K562 (cell line): ENCODE data around the gene TRAF3IP3. TPM values are rescaled to one million over a fixed set of nuclear protein-coding genes. Genes with fewer than 3 reads are reported as not detected.
"Not testable (repeated sequence)": the region's sequence is repeated elsewhere in the genome, so short reads cannot be mapped to it uniquely, and the experiment has no call there.

ENCODE experiments used
- ATAC-seq: fragments of 200-7000 bp; cut with Tn5 transposase; 3 replicates; pipeline ENCODE4 v1.9.1; 2020; ENCODE audit warnings: moderate library complexity
- BruUV-seq: library from RNA; stranded (reverse); fragments of 400-500 nt; replicated peaks from 2 replicates; lab custom pipeline; 2021; lab: Mats Ljungman, UMichigan
- CTCF ChIA-PET: fragments of 300-600 bp; formaldehyde crosslinking; extraction: SDS; loops from one replicate; lab custom pipeline; 2021; ENCODE audit warnings: low intra/inter-chr PET ratio; lab: Yijun Ruan, JAX
- POLR2A ChIA-PET: fragments of 300-600, 350-650 bp; sonication (Branson Sonifier 250); formaldehyde crosslinking; extraction: SDS; loops from one replicate; lab custom pipeline; 2021; ENCODE audit warnings: antibody characterized with exemption, inconsistent platforms; lab: Yijun Ruan, JAX
- DNase-seq, 4 experiments: peaks; one replicate each; pipeline versions ENCODE4 v3.0.0 to v3.0.0-alpha.2; 2011 to 2018; ENCODE audit warnings: low spot score in 3 of 4, mixed read lengths in 3 of 4; ENCODE audit errors: extremely low read depth in 1 of 4
- FAIRE-seq: peaks from 2 replicates; lab custom pipeline; 2011; peaks lifted over from hg19 to GRCh38; lab: Jason Lieb, UNC
- H2AFZ ChIP-seq: 2 replicates; pipeline ENCODE4 v1.6.0; 2011; ENCODE audit warnings: low read depth, low read length, control low read depth, inconsistent platforms
- H3K27ac ChIP-seq: fragments of 200-600 bp; 3 replicates; pipeline ENCODE4 v1.8.0; 2011; ENCODE audit warnings: low read depth, mild to moderate bottlenecking, control low read depth, inconsistent platforms, low read length, moderate library complexity, mixed read lengths; ENCODE audit errors: extremely low read depth
- H3K27me3 ChIP-seq, 2 experiments: fragments of 300-600 bp in 1 of 2; 2 replicates in 1 of 2; 3 replicates in 1 of 2; pipeline versions ENCODE4 v1.6.0 to v1.8.0; 2011; ENCODE audit warnings: inconsistent platforms in 2 of 2, low read length in 2 of 2, mild to moderate bottlenecking in 1 of 2, mixed read lengths in 1 of 2, moderate library complexity in 1 of 2; ENCODE audit not compliant: control insufficient read depth in 2 of 2, insufficient read depth in 2 of 2
- H3K36me3 ChIP-seq: fragments of 300-600 bp; 3 replicates; pipeline ENCODE4 v1.8.0; 2011; ENCODE audit warnings: mild to moderate bottlenecking, low read length, inconsistent platforms; ENCODE audit not compliant: control insufficient read depth, insufficient read depth
- H3K4me1 ChIP-seq, 2 experiments: fragments of 200-600 bp in 1 of 2; replicated peaks in 1 of 2; 2 replicates in 1 of 2; 3 replicates in 1 of 2; pipeline versions ENCODE4 v1.5.1 to v1.8.0; 2011; ENCODE audit warnings: inconsistent platforms in 2 of 2, low read length in 2 of 2, mild to moderate bottlenecking in 1 of 2, mixed read lengths in 1 of 2, moderate library complexity in 1 of 2; ENCODE audit not compliant: control insufficient read depth in 2 of 2, insufficient read depth in 2 of 2
- H3K4me2 ChIP-seq: 2 replicates; pipeline ENCODE4 v1.6.1; 2011; ENCODE audit warnings: low read length, control low read depth, inconsistent platforms, mixed read lengths; ENCODE audit not compliant: insufficient read depth
- H3K4me3 ChIP-seq: fragments of 200-600 bp; sonication (generic), shearing (Covaris generic); 2 replicates; pipeline ENCODE4 v1.5.1; 2016; ENCODE audit warnings: control low read depth, inconsistent platforms
- H3K79me2 ChIP-seq: fragments of 200-600 bp; 3 replicates; pipeline ENCODE4 v1.8.0; 2011; ENCODE audit warnings: low read length, inconsistent platforms; ENCODE audit not compliant: control insufficient read depth, insufficient read depth
- H3K9ac ChIP-seq, 2 experiments: 2 replicates each; pipeline versions ENCODE4 v1.6.0 to v1.6.1; 2011; ENCODE audit warnings: low read depth in 2 of 2, low read length in 2 of 2, control low read depth in 1 of 2, inconsistent platforms in 1 of 2, mild to moderate bottlenecking in 1 of 2, mixed read lengths in 1 of 2; ENCODE audit not compliant: insufficient read depth in 1 of 2
- H3K9me1 ChIP-seq: one replicate; pipeline ENCODE4 v1.6.0; 2011; ENCODE audit warnings: inconsistent platforms, mild to moderate bottlenecking, low read length, moderate library complexity; ENCODE audit not compliant: control insufficient read depth, insufficient read depth
- H3K9me3 ChIP-seq: replicated peaks from 2 replicates; pipeline ENCODE4 v1.5.1; 2011; ENCODE audit warnings: low read depth, low read length, inconsistent platforms; ENCODE audit not compliant: control insufficient read depth, insufficient read depth
- H4K20me1 ChIP-seq: replicated peaks from 2 replicates; pipeline ENCODE4 v1.6.1; 2011; ENCODE audit warnings: low read length, inconsistent platforms, mixed read lengths; ENCODE audit not compliant: control insufficient read depth, insufficient read depth
- CTCF ChIP-seq, 3 experiments: IDR thresholded peaks in 2 of 3; conservative IDR thresholded peaks in 1 of 3; 2 replicates each; pipeline ENCODE4 v1.5.1; 2011 to 2012; ENCODE audit warnings: low read length in 3 of 3, mild to moderate bottlenecking in 3 of 3, control low read depth in 2 of 3, improper control_type of control experiment in 1 of 3, inconsistent platforms in 1 of 3, low read depth in 1 of 3, mixed read lengths in 1 of 3, moderate library complexity in 1 of 3; ENCODE audit not compliant: insufficient read depth in 2 of 3
- RBM25 ChIP-seq: fragments of 200-400 bp; formaldehyde crosslinking; IDR thresholded peaks from 2 replicates; pipeline ENCODE4 v1.6.1; 2018; ENCODE audit warnings: low read length, low read depth, moderate library complexity; ENCODE audit not compliant: severe bottlenecking
- ZNF146 ChIP-seq: IDR thresholded peaks from one replicate; pipeline ENCODE4 v1.6.1; 2018; ENCODE audit warnings: missing compliant biosample characterization; ENCODE audit not compliant: unreplicated experiment
- WGBS: fragments of 100-300 bp; shearing (Covaris generic); methylation state at CpG from one replicate; pipeline ENCODE4 v1.1.6; 2016; ENCODE audit warnings: low coverage, mixed read lengths; ENCODE audit not compliant: insufficient coverage; ENCODE audit errors: missing lambda C conversion rate; 5-methylcytosine and 5-hydroxymethylcytosine counted together
- in situ Hi-C: fragments of 300-500 bp; cut with MboI; formaldehyde crosslinking; loops from 4 replicates; pipeline ENCODE4 v1.15.0; 2018; ENCODE audit warnings: inconsistent platforms, mixed read lengths
- intact Hi-C: fragments of 100-400 bp; cut with micrococcal nuclease; formaldehyde crosslinking; loops from 2 replicates; pipeline ENCODE4 v1.14.2; 2022
- polyA plus RNA-seq, 8 experiments: library from polyadenylated mRNA; depleted of rRNA in 4 of 8; stranded (reverse) in 5 of 8; unstranded in 3 of 8; fragments of >200 nt; fragmentation: Nextera tagmentation in 2 of 8; fragmentation: Illumina TruSeq in 1 of 8; extraction: Ambion mirVana in 2 of 8; extraction: Trizol in 1 of 8; gene quantifications; 2 replicates each; pipeline versions ENCODE4 v1.2.1 to v1.2.3, GENCODE V29; 2011 to 2014; ENCODE audit warnings: inconsistent platforms in 1 of 8, missing spikeins in 1 of 8
- total RNA-seq, 7 experiments: library from RNA; depleted of rRNA in 6 of 7; stranded (reverse); fragments of >200 nt in 6 of 7; fragmentation: Illumina TruSeq in 2 of 7; extraction: Trizol in 2 of 7; gene quantifications; 2 replicates each; pipeline versions ENCODE4 v1.2.1 to v1.2.3, GENCODE V29; 2011 to 2021; ENCODE audit warnings: low replicate concordance in 1 of 7

Gene TRAF3IP3
- total and polyA plus RNA-seq, 9 of the 15 experiments (the other 6 are each of a cell fraction or from before 2014, with no cell fraction given): 0.06 to 1.1 (median 0.31) TPM

- ATAC-seq, H3K9me3 ChIP-seq, H4K20me1 ChIP-seq, H3K4me3 ChIP-seq, DNase-seq, in situ Hi-C loops, H3K36me3 ChIP-seq, H2AFZ ChIP-seq, H3K9me1 ChIP-seq, H3K4me2 ChIP-seq, CTCF ChIA-PET, FAIRE-seq, H3K27ac ChIP-seq, intact Hi-C loops, BruUV-seq, H3K79me2 ChIP-seq, H3K4me1 ChIP-seq, H3K9ac ChIP-seq: not testable (repeated sequence)
- peaks cover 27 to 35% of the 10 kb centered on the region in 2 experiments for H3K27me3 ChIP-seq
- 0% methylated on average over 3 of the region's 3 CpGs for whole genome bisulfite sequencing
- peak; percentile 86 for TF ChIP-seq ZNF146 (CRISPR knock-in tag)
- TF ChIP-seq RBM25: peak; percentile 10
- POLR2A ChIA-PET: interaction anchor here (0.7 kb wide), 1 partner anchor 11 kb away, joined by 3 read pairs; no protein-coding TSS in a partner anchor
Measured at GRCh38 chr1:209793711-209794110, 37.9 kb downstream of the TRAF3IP3 start.

GRCh38 chr1:209797978-209798639 is 42.3 kb downstream of the TRAF3IP3 start:
- H3K36me3 ChIP-seq: no peaks in the 10 kb centered on the region
- H3K9me3 ChIP-seq: no peaks in the 10 kb centered on the region
- no peak overlapping the region for H3K4me2 ChIP-seq
- FAIRE-seq (peak; percentile 65), ATAC-seq (peak; percentile 84), DNase-seq (peak in 1 of 4 experiments; percentile 29)
- no peak overlapping the region for H2AFZ ChIP-seq
- H3K9ac ChIP-seq: no peak overlapping the region
- intact Hi-C loops: no loop called here
- WGBS: 27% methylated on average over 9 of the region's 9 CpGs
- CTCF ChIA-PET: no interaction called here
- 0 out of 5 replicates have a peak, but pooled peaks cover 0 to 2% of the 10 kb centered on the region in 2 experiments for H3K4me1 ChIP-seq
- no peaks in the 10 kb centered on the region for H3K9me1 ChIP-seq
- H3K4me3 ChIP-seq: no peak overlapping the region
- H3K27ac ChIP-seq: no peak overlapping the region
- POLR2A ChIA-PET: interaction anchor here (0.7 kb wide), 1 partner anchor 35 kb away, joined by 3 read pairs; no protein-coding TSS in a partner anchor
- BruUV-seq: no TSS peak
- peaks cover 31 to 37% of the 10 kb centered on the region in 2 experiments for H3K27me3 ChIP-seq
- no peaks in the 10 kb centered on the region for H3K79me2 ChIP-seq
- H4K20me1 ChIP-seq: no peaks in the 10 kb centered on the region
- in situ Hi-C loops: no loop called here
- peak; percentile 50 to 54 (median 52) for TF ChIP-seq CTCF (IDR thresholded peaks at IDR 0.05 in 2 of 3, conservative IDR thresholded peaks at IDR 0.05 in 1 of 3; ENCODE audit: insufficient read depth in 2 of 3, low read depth in 1 of 3, low read length in 3 of 3)
